NCI-H345 treated with DMSO at 0.1 percent for 48 hours (cell line): ENCODE measurements around the gene WFDC12.

Experiments used
- DNase-seq: peaks from one replicate; lab custom pipeline; 2025; ENCODE audit not compliant: unreplicated experiment; lab: John Stamatoyannopoulos, UW

Gene WFDC12

GRCh38 chr20:45092898-45093297 lies 31.4 kb downstream of the WFDC12 start:
- no peak for DNase-seq

- DNase-seq = no peak
Measured at GRCh38 chr20:45091366-45091765, 32.9 kb downstream of the WFDC12 start.

GRCh38 chr20:45090481-45090880 lies 33.8 kb downstream of the WFDC12 start:
- DNase-seq = no peak

GRCh38 chr20:45088247-45088646 lies 36.0 kb downstream of the WFDC12 start:
- no peak for DNase-seq

- DNase-seq = no peak
Measured at GRCh38 chr20:45087814-45088213, 36.5 kb downstream of the WFDC12 start.

- DNase-seq = no peak
Measured at GRCh38 chr20:45087097-45087790, 37.0 kb downstream of the WFDC12 start.

GRCh38 chr20:45085867-45086266 lies 38.4 kb downstream of the WFDC12 start:
- DNase-seq = no peak

GRCh38 chr20:45085289-45085688 lies 39.0 kb downstream of the WFDC12 start:
- DNase-seq = no peak

- DNase-seq = no peak
Measured at GRCh38 chr20:45083127-45083526, 41.1 kb downstream of the WFDC12 start.

GRCh38 chr20:45082468-45082867 lies 41.8 kb downstream of the WFDC12 start:
- no peak for DNase-seq

GRCh38 chr20:45080867-45081624 lies 43.2 kb downstream of the WFDC12 start:
- no peak for DNase-seq

GRCh38 chr20:45077559-45077958 lies 46.7 kb downstream of the WFDC12 start:
- DNase-seq = no peak
